ENCODE data around the gene BAZ2B.
A peak's percentile ranks its signal among the peaks of the same experiment; 100 is the strongest.

BAZ2B gene

GRCh38 chr2:159526433-159526832 is 89.9 kb downstream of the BAZ2B start:
- peak; percentile 66 for FAIRE-seq

- FAIRE-seq, result no peak
Observed at GRCh38 chr2:159525012-159525411, 91.3 kb downstream of the BAZ2B start.

GRCh38 chr2:159521272-159521671 is 95.1 kb downstream of the BAZ2B start:
- no peak for FAIRE-seq

GRCh38 chr2:159518321-159519005 is 97.9 kb downstream of the BAZ2B start:
- no peak for FAIRE-seq

GRCh38 chr2:159516241-159516758 is 100.0 kb downstream of the BAZ2B start:
- peak; percentile 23 for FAIRE-seq

GRCh38 chr2:159515441-159515840 is 100.9 kb downstream of the BAZ2B start:
- FAIRE-seq, result no peak

GRCh38 chr2:159513745-159514144 is 102.6 kb downstream of the BAZ2B start:
- FAIRE-seq, result no peak

- no peak for FAIRE-seq
Observed at GRCh38 chr2:159508140-159508539, 108.2 kb downstream of the BAZ2B start.

- FAIRE-seq, result no peak
Observed at GRCh38 chr2:159506764-159507440, 109.4 kb downstream of the BAZ2B start.

- no peak for FAIRE-seq
Observed at GRCh38 chr2:159506202-159506601, 110.1 kb downstream of the BAZ2B start.

- no peak for FAIRE-seq
Observed at GRCh38 chr2:159505196-159505595, 111.2 kb downstream of the BAZ2B start.

GRCh38 chr2:159501743-159502142 is 114.6 kb downstream of the BAZ2B start:
- no peak for FAIRE-seq

- no peak for FAIRE-seq
Observed at GRCh38 chr2:159497847-159498246, 118.5 kb downstream of the BAZ2B start.

GRCh38 chr2:159497256-159497655 is 119.1 kb downstream of the BAZ2B start:
- no peak for FAIRE-seq

GRCh38 chr2:159489476-159489875 is 126.9 kb downstream of the BAZ2B start:
- no peak for FAIRE-seq

- no peak for FAIRE-seq
Observed at GRCh38 chr2:159484532-159484931, 131.8 kb downstream of the BAZ2B start.

- FAIRE-seq, result no peak
Observed at GRCh38 chr2:159476329-159476728, 140.0 kb downstream of the BAZ2B start.

GRCh38 chr2:159475793-159476192 is 140.6 kb downstream of the BAZ2B start:
- no peak for FAIRE-seq

- FAIRE-seq, result no peak
Observed at GRCh38 chr2:159471340-159471739, 145.0 kb downstream of the BAZ2B start.

- FAIRE-seq, result no peak
Observed at GRCh38 chr2:159468257-159468656, 148.1 kb downstream of the BAZ2B start.

GRCh38 chr2:159462961-159463360 is 153.4 kb downstream of the BAZ2B start:
- no peak for FAIRE-seq

GRCh38 chr2:159462201-159462785 is 154.1 kb downstream of the BAZ2B start:
- FAIRE-seq, result no peak

GRCh38 chr2:159461076-159461475 is 155.3 kb downstream of the BAZ2B start:
- FAIRE-seq, result no peak

- no peak for FAIRE-seq
Observed at GRCh38 chr2:159460227-159460626, 156.1 kb downstream of the BAZ2B start.
